HG02938 (cell line): Measurements from ENCODE around the gene SLC39A11.

Source experiments
- ATAC-seq: cut with Tn5 transposase; IDR thresholded peaks from one replicate; pipeline ENCODE4 v1.9.1; 2021; ENCODE audit warnings: mild to moderate bottlenecking, moderate library complexity; ENCODE audit not compliant: unreplicated experiment

The SLC39A11 gene

DNA sequence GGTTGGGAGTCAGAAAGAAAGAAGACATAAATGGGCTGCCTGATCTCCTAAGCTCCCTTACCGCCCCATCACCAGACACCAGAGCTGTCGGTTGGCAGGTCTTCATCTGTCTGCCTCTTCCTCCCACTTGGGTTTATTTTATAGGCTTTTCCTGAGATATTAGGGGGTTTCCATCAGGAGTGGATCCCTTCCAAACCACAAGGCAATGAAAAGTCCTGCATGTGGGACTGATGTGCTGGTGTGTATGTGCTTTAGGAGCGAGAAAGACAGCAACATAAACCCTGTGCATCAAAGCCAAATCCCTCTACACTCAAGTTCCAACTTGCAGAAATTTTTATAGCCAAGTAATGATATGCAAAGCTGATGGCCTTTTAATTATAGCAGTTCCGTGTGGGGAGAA lies 389.5 kb downstream of the SLC39A11 start:
- no peak for ATAC-seq

DNA sequence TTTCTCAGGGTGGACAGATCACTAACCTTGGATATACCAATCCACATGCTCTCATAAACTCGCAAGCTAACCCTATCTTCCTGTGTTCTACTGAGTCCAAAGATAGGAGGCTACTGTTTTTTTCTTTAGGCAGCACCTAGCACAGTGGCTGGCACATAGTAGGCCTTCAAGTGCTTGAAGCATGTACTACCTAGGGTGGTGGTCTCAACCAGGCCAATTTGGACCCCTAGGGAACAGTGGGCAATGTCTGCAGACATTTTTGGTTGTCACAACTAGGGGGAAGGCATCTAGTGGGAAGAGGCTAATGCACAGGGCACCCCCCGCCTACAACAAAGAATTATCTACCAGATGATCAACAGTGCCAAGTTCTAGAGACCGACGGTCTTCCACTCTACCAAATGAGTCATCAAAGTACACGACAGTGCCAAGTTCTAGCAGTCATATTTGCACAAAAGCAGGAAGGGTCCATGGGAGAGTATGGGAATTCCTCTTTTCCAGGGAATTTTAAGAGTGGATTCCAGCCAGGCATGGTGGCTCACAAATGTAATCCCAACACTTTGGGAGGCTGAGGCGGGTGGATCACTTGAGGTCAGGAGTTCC lies 390.3 kb downstream of the SLC39A11 start:
- no peak for ATAC-seq

- no peak for ATAC-seq
These were observed 392.3 kb downstream of the SLC39A11 start for GRCh38 chr17:72700226-72700625.

- ATAC-seq: no peak
These were observed 392.9 kb downstream of the SLC39A11 start for GRCh38 chr17:72699545-72699944.

DNA sequence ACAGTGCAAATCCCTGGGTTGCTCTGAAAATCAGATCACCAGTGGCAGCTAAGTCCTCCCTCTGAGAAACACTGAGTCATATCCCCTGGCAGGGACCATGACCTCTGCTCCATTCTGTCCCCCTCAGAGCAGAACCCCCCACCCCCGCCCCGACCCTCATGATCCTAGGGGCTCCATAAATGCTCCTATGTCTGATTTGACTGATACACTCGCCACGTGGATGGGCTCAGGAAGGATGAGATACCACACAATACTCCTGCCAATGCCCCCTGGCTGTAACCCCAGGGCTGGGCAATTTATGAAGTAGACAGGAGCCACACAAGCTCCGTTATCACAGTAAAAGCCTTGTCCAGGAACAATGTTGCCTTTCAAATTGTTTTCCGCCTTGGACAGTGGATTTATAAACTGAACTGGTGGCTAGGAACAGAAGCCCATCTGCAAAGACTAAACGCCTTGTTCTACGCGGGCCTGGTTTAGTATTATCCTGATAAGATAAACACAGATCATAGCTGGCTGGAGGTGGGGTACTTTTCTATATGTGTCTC lies 394.8 kb downstream of the SLC39A11 start:
- ATAC-seq: no peak

- no peak for ATAC-seq
These were observed 395.8 kb downstream of the SLC39A11 start for GRCh38 chr17:72696721-72697120.

- no peak for ATAC-seq
These were observed 396.3 kb downstream of the SLC39A11 start for GRCh38 chr17:72696156-72696555.

GRCh38 chr17:72693956-72694355 lies 398.5 kb downstream of the SLC39A11 start:
- no peak for ATAC-seq

- no peak for ATAC-seq
These were observed 399.2 kb downstream of the SLC39A11 start for GRCh38 chr17:72693151-72693878.

DNA sequence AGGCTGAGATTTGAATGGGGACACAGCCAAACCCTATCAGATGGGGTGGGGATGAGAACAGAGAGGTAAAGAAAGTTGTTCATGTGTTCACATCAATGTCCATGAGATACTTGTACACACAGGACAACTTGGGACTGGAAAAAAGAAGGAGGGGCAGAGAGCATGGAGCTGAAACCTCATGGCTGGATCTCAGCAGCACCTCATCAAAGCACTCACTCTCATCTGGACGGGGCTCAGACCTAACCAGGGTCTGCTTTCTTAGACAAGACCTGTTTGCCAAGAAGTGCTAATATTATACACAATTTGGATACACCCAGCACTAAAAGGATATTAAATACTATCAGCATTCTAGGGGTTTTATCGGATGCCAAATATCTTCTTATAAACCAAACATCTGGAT lies 399.8 kb downstream of the SLC39A11 start:
- ATAC-seq: no peak

DNA sequence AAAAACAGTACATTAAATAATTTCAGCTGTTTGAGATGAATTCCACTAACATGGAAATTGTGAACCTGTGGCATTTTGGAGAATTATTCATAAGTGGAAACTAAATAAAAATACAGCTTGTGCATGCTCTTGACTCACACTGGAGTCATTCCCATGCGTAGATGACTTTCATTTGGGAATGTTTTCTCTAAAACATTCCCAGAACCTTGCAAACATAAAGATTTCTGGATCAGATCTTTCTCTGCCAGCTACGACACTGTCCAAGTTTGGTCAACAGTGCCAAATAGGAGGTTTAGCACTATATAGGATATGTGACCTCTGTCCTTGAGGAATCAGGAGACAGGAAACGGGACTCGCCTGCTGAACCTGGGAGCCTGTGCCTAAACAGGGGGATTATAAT lies 400.9 kb downstream of the SLC39A11 start:
- ATAC-seq: no peak

GRCh38 chr17:72691017-72691416 lies 401.5 kb downstream of the SLC39A11 start:
- no peak for ATAC-seq

DNA sequence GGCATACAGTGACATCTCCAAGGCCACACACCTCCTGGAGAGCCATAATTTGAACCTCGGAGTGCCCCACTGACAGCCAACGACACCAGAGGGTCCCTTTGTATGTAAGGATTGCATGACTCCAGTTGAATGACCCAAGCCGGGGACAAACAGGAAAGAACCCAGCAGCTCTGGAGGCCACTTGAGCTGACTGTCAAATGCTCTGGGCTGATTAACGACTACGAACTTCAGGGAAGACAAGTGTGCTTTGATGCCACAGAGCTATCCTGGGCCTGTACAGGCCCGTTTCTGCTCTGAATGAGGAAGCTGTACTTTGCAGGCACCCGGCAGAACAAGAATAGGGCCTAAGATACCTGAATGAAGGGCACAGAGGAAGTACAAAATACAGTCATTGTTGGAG lies 404.6 kb downstream of the SLC39A11 start:
- ATAC-seq: no peak

- no peak for ATAC-seq
These were observed 408.0 kb downstream of the SLC39A11 start for GRCh38 chr17:72684405-72685020.

- ATAC-seq: no peak
These were observed 408.7 kb downstream of the SLC39A11 start for GRCh38 chr17:72683506-72684404.

GRCh38 chr17:72682605-72683004 lies 409.9 kb downstream of the SLC39A11 start:
- no peak for ATAC-seq

DNA sequence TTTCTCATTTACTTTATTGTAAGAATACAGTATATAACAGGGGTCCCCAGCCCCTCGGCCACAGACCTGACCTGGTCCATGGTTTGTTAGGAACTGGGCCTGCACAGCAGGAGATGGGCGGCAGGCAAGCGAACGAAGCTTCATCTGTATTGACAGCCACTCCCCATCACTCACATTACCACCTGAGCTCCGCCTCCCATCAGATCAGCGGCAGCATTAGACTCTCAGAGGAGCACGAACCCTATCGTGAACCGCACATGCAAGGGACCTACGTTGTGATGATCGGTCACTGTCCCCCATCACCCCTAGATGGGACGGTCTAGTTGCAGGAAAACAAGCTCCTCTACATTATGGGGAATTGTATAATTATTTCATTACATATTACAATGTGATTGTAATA lies 410.6 kb downstream of the SLC39A11 start:
- ATAC-seq: no peak

GRCh38 chr17:72677714-72678390 lies 414.6 kb downstream of the SLC39A11 start:
- no peak for ATAC-seq

DNA sequence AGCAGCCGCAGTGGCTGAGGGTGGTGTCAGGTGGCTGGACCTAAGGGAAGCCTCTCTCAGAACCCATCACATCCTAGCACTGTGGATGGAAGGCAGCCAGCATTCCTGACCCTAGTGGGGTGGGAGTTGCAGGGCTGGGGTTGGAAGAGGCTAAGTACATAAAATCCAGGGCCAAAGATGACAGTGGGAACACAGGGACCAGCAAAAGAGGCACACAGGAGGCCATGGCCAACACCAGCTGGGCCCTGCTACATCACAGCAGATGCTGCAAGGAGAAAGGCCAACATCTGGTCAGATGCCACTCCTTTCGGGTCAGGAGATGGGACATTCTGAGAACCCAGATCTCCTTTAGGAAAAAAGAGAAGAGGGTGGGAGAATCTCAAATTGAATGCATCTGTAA lies 415.4 kb downstream of the SLC39A11 start:
- no peak for ATAC-seq

GRCh38 chr17:72672729-72673128 lies 419.8 kb downstream of the SLC39A11 start:
- no peak for ATAC-seq
